ENCODE results near the gene AMOTL2. TPM values are rescaled to one million over a fixed set of nuclear protein-coding genes. Genes with fewer than 3 reads are reported as not detected.

Gene AMOTL2
- total RNA-seq, 1 experiment from 2014 or later: 102 TPM

GRCh38 chr3:134334901-134335280, 39.4 kb downstream of the AMOTL2 start:
- DNase-seq (ENCODE audit: low read depth): no peak

GRCh38 chr3:134334231-134334900, 39.9 kb downstream of the AMOTL2 start:
- DNase-seq (ENCODE audit: low read depth): no peak

- no peak for DNase-seq (ENCODE audit: low read depth)
Observed at GRCh38 chr3:134333522-134334181, 40.6 kb downstream of the AMOTL2 start.

GRCh38 chr3:134332344-134332743, 41.9 kb downstream of the AMOTL2 start:
- DNase-seq (ENCODE audit: low read depth): no peak

GRCh38 chr3:134331811-134332199, 42.4 kb downstream of the AMOTL2 start:
- no peak for DNase-seq (ENCODE audit: low read depth)

- DNase-seq (ENCODE audit: low read depth): no peak
Observed at GRCh38 chr3:134330883-134331810, 43.1 kb downstream of the AMOTL2 start.

- DNase-seq (ENCODE audit: low read depth): no peak
Observed at GRCh38 chr3:134328846-134329245, 45.4 kb downstream of the AMOTL2 start.

GRCh38 chr3:134328147-134328591, 46.1 kb downstream of the AMOTL2 start:
- peak; percentile 92 for DNase-seq (ENCODE audit: low read depth)

- peak; percentile 93 for DNase-seq (ENCODE audit: low read depth)
Observed at GRCh38 chr3:134327594-134327975, 46.7 kb downstream of the AMOTL2 start.

- peak; percentile 97 for DNase-seq (ENCODE audit: low read depth)
Observed at GRCh38 chr3:134326760-134327593, 47.3 kb downstream of the AMOTL2 start.

- DNase-seq (ENCODE audit: low read depth): no peak
Observed at GRCh38 chr3:134326126-134326525, 48.1 kb downstream of the AMOTL2 start.

GRCh38 chr3:134325706-134326105, 48.5 kb downstream of the AMOTL2 start:
- DNase-seq (ENCODE audit: low read depth): no peak

GRCh38 chr3:134325061-134325705, 49.1 kb downstream of the AMOTL2 start:
- DNase-seq (ENCODE audit: low read depth): no peak

- no peak for DNase-seq (ENCODE audit: low read depth)
Observed at GRCh38 chr3:134323966-134324962, 50.0 kb downstream of the AMOTL2 start.

- DNase-seq (ENCODE audit: low read depth): no peak
Observed at GRCh38 chr3:134322286-134322685, 52.0 kb downstream of the AMOTL2 start.

GRCh38 chr3:134320749-134321148, 53.5 kb downstream of the AMOTL2 start:
- DNase-seq (ENCODE audit: low read depth): peak; percentile 95

- no peak for DNase-seq (ENCODE audit: low read depth)
Observed at GRCh38 chr3:134319931-134320330, 54.3 kb downstream of the AMOTL2 start.

GRCh38 chr3:134318166-134318565, 56.1 kb downstream of the AMOTL2 start:
- DNase-seq (ENCODE audit: low read depth): no peak

GRCh38 chr3:134317106-134317947, 56.9 kb downstream of the AMOTL2 start:
- DNase-seq (ENCODE audit: low read depth): peak; percentile 84

Measured in Daoy (cell line).